ENCODE results near the gene PRSS38.

The PRSS38 gene

DNA sequence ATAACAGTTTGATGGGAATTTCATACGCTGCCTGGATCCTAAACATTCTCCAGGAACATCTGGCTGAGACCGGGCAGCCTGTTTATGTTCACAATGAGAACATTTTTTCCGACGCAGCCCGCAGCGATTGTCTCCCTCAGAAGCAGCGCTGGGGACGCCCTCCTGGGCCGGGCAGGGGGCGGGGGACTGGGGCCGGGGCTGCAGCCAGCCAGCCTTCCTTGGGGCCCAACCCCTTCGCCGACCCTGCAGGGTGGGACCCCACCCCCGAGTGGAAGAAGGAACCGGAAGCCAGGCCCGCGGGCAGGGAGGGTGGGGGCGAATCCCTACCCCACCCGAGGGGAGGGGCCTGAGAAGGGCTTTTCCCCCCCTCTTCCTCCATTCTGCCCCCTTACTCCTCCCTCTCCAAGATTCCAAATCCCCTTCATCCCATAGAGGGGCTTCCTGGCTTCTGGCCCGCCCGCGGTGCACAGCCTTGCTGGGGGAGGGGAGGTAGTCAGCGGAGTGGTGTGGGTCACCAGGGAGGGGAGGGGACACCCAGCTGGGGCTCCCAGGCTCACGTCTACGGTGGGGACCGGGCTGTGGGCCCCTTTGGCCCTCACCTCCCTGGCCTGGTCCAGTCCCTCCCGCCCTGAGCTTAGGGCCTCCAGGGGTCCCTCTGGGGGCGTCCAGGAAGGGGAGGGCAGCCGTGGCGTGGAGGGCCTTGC, 71.7 kb downstream of the PRSS38 start:
- DNase-seq, result no peak

DNA sequence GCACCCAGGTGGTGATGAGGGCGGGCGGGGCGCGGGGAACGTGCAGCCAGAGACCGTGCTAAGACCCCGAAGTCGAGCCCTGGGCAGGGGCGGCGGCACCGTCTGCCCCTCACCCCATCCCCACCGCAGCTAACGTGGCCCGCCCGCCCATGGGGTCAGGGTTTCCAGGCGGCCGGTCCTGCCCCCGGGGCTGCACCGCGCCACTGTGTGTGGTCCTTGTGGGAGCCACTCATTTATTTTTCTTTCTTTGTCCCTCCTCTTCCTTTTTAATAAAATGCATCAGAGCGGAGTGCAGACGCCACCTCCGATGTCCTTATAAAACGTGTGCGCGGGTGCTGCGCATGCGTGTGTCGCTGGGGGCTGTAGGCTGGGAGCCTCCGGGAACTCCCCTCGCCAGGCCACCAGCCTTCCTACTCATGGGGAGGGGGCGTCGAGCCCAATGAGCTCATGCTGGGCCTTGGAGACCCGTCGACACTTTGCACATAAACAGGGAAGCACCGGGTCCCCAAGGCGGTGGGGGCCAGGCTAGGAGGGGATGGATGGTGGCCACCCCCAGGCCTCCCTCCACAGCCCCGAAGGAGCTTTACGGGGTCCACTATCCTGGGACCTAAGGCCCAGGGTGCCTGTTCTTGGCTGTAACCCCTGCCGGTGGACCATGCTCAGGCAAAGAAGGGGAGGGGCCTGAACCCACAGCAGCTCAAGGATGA, 72.4 kb downstream of the PRSS38 start:
- no peak for DNase-seq

GRCh38 chr1:227888404-227889046, 73.0 kb downstream of the PRSS38 start:
- no peak for DNase-seq

DNA sequence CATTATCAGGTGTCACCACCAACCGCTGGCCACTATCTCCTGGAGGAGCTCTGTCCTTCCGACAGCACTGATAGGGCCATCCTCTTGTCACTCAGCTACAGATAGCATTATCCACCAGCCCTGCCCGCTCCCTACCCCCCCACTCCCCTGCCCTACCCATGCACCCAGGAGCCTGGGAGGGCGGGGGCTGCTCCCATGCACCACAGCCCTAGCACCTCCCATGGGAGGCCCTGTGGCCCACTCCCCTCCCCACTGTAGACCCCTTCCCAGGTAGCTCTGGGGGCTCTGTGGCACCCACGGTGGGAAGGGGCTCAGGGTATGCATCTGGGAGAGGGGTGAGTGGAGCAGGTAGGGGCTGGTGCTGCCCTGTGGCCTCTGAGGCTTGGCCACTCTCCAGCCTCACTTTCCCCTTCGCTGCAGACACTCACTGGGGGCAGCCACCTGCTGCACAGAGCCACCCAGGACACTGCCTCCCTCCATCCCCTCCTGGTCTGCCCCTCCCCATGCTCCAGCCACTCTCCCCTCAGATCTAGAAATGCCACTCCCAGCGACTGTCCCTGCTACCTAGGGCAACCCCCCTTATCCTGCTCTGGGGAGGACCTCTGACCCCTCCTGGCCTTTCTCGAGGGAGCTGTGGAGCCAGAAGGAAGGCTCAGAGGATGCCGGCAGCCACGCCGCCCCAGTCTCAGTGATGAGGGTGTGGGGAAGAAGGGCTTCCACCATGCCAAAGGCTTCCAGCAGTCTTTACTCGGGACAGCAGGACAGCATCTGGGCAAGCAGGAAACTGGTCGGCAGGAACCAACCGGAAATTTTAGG, 73.8 kb downstream of the PRSS38 start:
- DNase-seq, result no peak

- no peak for DNase-seq
Observed at GRCh38 chr1:227889863-227890405, 74.5 kb downstream of the PRSS38 start.

DNA sequence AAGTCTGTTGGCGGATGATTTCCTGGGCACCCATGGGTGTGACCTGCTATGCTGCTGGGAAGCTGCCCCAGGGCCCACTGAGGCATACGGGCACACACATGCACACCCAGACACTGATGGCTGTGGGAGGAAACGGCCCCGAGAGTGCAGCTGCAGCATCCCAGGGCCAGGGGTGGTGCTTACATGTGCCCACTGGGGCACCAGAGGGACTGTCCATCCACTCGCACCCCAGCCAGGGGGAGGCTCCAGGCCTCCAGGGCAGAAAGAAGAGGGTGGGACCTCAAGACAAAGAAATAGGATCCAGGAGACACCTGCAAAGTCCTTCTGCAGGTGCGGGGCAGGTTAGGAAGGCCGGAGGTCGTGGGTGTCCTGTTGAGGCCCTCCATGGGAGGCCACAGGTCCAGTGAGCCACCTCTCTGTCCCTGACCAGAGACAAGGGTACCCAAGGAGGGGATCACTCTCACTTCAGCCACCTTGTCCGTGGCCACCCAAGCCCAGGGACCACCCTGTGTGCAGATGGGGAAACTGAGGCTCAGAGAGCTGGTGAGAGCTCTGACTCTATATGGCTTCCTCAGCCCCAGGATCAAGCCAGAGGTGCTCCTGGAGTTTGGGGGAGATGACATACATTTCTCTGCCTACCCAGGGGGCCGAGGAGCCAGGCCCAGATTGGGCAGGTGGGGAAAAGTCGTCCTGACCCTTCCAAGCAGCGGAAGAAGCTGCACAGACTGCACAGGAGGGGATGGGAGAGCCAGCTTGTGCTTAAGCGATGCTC, 75.2 kb downstream of the PRSS38 start:
- DNase-seq, result no peak

DNA sequence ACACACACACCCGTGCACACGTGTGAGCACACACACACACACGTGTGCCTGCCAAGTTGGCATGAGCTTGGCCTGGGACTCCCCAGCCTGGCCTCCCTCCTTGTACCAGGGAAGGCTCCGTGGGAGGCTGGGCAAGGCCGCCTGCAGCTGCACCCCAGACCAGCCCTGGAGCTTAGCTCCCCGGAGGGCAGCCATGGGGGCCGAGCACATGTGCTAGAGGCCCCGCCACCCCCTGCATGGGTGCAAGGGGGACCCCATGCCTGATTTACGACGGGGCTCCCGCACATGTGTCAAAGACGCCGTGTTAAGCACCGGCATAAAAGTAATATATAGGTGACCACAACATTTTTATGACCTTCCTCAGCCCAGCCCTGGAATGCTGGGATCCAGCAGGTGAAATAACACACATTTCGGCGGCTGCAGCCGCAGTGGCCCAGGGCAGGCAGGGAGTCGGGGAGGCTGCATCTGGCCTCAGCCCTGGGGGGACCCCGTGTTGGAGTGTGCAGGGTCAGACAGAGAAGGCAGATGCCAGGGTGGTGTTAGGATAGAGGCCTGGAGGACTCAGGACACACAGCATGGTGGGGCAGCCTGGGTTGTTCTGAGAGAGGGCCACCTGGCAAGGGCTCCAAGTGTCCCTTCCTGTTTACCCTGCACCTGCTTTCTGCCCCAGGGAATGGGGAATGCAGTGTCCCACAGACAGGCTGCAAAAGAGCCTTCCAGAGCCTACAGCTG, 75.9 kb downstream of the PRSS38 start:
- DNase-seq, result no peak

GRCh38 chr1:227891955-227892488, 76.5 kb downstream of the PRSS38 start:
- no peak for DNase-seq

- no peak for DNase-seq
Observed at GRCh38 chr1:227892489-227893299, 77.2 kb downstream of the PRSS38 start.

GRCh38 chr1:227893300-227893948, 77.9 kb downstream of the PRSS38 start:
- DNase-seq, result no peak

DNA sequence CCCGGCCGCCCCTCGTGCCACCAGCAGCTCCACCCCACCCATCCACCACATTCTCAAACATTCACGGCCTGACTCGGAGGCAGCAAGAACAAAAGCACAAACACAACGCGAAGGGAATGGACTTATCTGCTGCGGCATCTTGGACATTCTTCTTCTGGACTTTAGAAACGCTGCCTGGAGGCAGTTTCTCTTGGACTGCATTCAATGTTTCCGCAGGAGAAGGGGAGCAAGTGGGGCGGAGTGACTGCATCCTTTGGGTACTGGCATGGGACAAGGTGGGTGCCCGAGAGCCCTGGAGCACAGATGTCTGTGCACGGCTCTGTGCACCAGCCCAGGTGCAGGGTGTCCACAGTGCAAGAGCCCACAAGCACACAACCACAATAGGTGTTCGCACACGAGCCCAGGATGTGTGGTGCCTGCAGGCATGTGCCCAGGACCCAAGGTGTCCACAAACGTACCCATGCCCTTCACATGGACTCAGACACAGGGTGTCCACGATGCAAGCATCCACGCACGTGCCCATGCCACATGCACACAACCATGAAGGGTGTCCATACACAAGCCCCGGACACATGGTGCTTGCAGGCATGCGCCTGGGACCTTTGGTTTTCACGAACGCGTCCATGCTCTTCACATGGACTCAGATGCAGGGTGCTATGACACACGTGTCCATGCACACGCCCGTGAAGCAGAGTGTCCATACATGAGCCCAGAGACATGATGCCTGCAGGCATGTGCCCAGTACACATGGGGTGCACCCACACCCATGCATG, 78.7 kb downstream of the PRSS38 start:
- DNase-seq, result no peak

DNA sequence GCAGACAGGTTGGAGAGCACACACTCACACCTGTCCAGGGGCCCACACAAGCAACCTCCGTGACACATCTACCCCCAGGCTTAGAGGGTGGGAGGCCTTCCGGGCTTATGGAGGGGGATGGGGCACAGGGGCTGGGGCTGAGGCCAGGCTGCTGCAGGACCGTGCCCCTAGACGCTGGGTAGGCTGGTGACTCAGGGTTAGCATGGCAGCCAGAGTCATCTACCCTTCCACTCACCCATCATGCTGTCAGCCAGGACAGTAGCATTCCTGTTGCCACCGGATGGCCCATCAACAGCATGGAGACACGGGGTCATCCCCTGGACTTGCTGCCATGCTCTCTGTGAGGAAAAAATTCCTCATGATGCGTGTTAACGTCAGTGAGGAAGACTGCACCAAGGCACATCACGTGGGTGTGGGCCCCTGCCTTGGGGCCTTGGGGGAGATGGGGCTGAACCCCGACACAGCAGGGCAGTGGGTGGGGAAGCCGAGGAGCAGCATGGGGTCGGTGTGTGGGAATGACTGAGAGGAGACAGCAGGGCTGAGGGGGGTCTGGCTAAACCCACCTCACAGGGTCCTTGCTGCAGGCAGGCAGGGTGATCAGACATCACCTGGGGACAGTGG, 79.5 kb downstream of the PRSS38 start:
- no peak for DNase-seq
